Neural cell (in vitro differentiated cells): ENCODE data around the gene LIX1L. TPM values are rescaled to one million over a fixed set of nuclear protein-coding genes. Genes with fewer than 3 reads are reported as not detected.

Experiments
- H2AFZ ChIP-seq: fragments of 200-600, 300-800 bp; sonication (generic), shearing (Covaris generic); 2 replicates; pipeline ENCODE4 v1.6.0; 2014; ENCODE audit warnings: low read depth, mild to moderate bottlenecking, antibody characterized with exemption, low read length, moderate library complexity
- H3F3A ChIP-seq: fragments of 200-600 bp; shearing (Covaris generic); 2 replicates; pipeline ENCODE4 v1.6.1; 2016; ENCODE audit warnings: mild to moderate bottlenecking, moderate library complexity, mixed read lengths, antibody characterized with exemption, low read length; ENCODE audit not compliant: insufficient read depth, poor library complexity, severe bottlenecking
- H3K27ac ChIP-seq: fragments of 200-600, 300-800 bp; sonication (generic), shearing (Covaris generic); 2 replicates; pipeline ENCODE4 v1.5.1; 2014; ENCODE audit warnings: mild to moderate bottlenecking, low read length, moderate library complexity
- H3K27me3 ChIP-seq: fragments of 300-800, 200-600 bp; sonication (generic), shearing (Covaris generic); 2 replicates; pipeline ENCODE4 v1.6.0; 2014; ENCODE audit warnings: mild to moderate bottlenecking, low read depth, low read length, moderate library complexity; ENCODE audit not compliant: insufficient read depth
- H3K36me3 ChIP-seq: fragments of 300-800, 200-600 bp; sonication (generic), shearing (Covaris generic); 2 replicates; pipeline ENCODE4 v1.5.1; 2014; ENCODE audit warnings: mild to moderate bottlenecking, antibody characterized with exemption, low read length, moderate library complexity; ENCODE audit not compliant: insufficient read depth
- H3K4me2 ChIP-seq: fragments of 300-800, 200-600 bp; sonication (generic), shearing (Covaris generic); 2 replicates; pipeline ENCODE4 v1.6.0; 2014; ENCODE audit warnings: mild to moderate bottlenecking, low read length
- H3K4me3 ChIP-seq: fragments of 300-800, 200-600 bp; sonication (generic), shearing (Covaris generic); 2 replicates; pipeline ENCODE4 v1.5.1; 2014; ENCODE audit warnings: mild to moderate bottlenecking, low read length, moderate library complexity
- H3K79me2 ChIP-seq: fragments of 200-600 bp; shearing (Covaris generic); replicated peaks from 2 replicates; pipeline ENCODE4 v1.6.0; 2014; ENCODE audit warnings: mild to moderate bottlenecking, low read length, moderate library complexity; ENCODE audit not compliant: insufficient read depth
- H3K9ac ChIP-seq: fragments of 300-800, 200-600 bp; sonication (generic), shearing (Covaris generic); 2 replicates; pipeline ENCODE4 v1.6.1; 2016; ENCODE audit warnings: mild to moderate bottlenecking, low read length, mixed read lengths
- H3K9me2 ChIP-seq: fragments of 200-600 bp; shearing (Covaris generic); 2 replicates; pipeline ENCODE4 v1.6.1; 2016; ENCODE audit warnings: mild to moderate bottlenecking, low read length, mixed read lengths; ENCODE audit not compliant: insufficient read depth
- H3K9me3 ChIP-seq: fragments of 200-600, 300-800 bp; sonication (generic), shearing (Covaris generic); 2 replicates; pipeline ENCODE4 v1.6.1; 2016; ENCODE audit warnings: mild to moderate bottlenecking, mixed run types, low read length, moderate library complexity, mixed read lengths
- H4K20me1 ChIP-seq: fragments of 200-600 bp; shearing (Covaris generic); 2 replicates; pipeline ENCODE4 v1.6.1; 2016; ENCODE audit warnings: mild to moderate bottlenecking, mixed run types; ENCODE audit not compliant: insufficient read depth
- CTCF ChIP-seq: fragments of 450-650 bp; IDR thresholded peaks from 2 replicates; pipeline ENCODE4 v1.5.1; 2014; ENCODE audit warnings: antibody characterized with exemption, mild to moderate bottlenecking, moderate library complexity; ENCODE audit not compliant: poor library complexity, severe bottlenecking
- EP300 ChIP-seq: fragments of 450-650 bp; conservative IDR thresholded peaks from 2 replicates; pipeline ENCODE4 v1.6.1; 2014; ENCODE audit warnings: antibody characterized with exemption, mild to moderate bottlenecking, moderate library complexity; ENCODE audit not compliant: poor library complexity, severe bottlenecking
- EZH2 ChIP-seq: fragments of 200-600, 300-800 bp; shearing (Covaris generic), sonication (generic); IDR thresholded peaks from 2 replicates; pipeline ENCODE4 v1.6.1; 2014; ENCODE audit warnings: antibody characterized with exemption, low read length, borderline replicate concordance, mild to moderate bottlenecking; ENCODE audit not compliant: insufficient read depth, poor library complexity, severe bottlenecking
- MXI1 ChIP-seq: fragments of 450-650 bp; conservative IDR thresholded peaks from 2 replicates; pipeline ENCODE4 v1.6.1; 2014; ENCODE audit warnings: antibody characterized with exemption, mild to moderate bottlenecking; ENCODE audit not compliant: poor library complexity, severe bottlenecking
- POLR2AphosphoS5 ChIP-seq: IDR thresholded peaks from 2 replicates; pipeline ENCODE4 v1.6.1; 2012
- RAD21 ChIP-seq: fragments of 450-650 bp; conservative IDR thresholded peaks from 2 replicates; pipeline ENCODE4 v1.6.1; 2014; ENCODE audit warnings: antibody characterized with exemption, mild to moderate bottlenecking, moderate library complexity
- REST ChIP-seq: IDR thresholded peaks from 2 replicates; pipeline ENCODE4 v1.6.1; 2012; ENCODE audit warnings: borderline replicate concordance
- SMC3 ChIP-seq: fragments of 450-650 bp; conservative IDR thresholded peaks from 2 replicates; pipeline ENCODE4 v1.6.1; 2014; ENCODE audit warnings: antibody characterized with exemption, mild to moderate bottlenecking, moderate library complexity; ENCODE audit not compliant: poor library complexity
- TAF1 ChIP-seq: IDR thresholded peaks from 2 replicates; pipeline ENCODE4 v1.6.1; 2012; ENCODE audit warnings: low read depth
- polyA plus RNA-seq: library from polyadenylated mRNA; depleted of rRNA; stranded (reverse); fragments of >200 nt; gene quantifications from 2 replicates; pipeline ENCODE4 v1.2.3, GENCODE V29; 2014

LIX1L gene
- polyA plus RNA-seq, 1 donor from 2014 or later: 17.0 TPM

DNA sequence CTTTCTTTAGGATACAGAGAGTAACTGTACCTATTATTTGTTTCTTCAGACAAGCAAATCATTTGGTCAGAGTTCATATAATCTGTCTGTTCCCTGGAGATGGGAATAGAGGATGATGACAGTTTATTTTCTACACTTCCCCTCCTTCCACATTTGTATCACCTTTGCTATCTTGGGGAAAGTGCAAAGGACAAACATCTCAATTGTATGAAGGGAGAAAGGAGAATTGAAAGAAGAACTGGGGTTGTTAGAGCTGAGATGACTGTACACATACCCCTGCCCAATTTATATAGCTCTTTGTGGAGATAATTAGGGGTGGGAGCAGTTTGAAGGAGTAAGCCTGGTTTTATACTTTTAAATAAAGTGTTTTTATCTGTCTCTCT, 20.6 kb upstream of the LIX1L start:
- no peaks in the 10 kb centered on the region for H3K27me3 ChIP-seq
- H3K9me3 ChIP-seq: no peaks in the 10 kb centered on the region
- no peaks in the 10 kb centered on the region for H4K20me1 ChIP-seq
- TF ChIP-seq EZH2: no peak
- no peak for TF ChIP-seq CTCF
- no peak for TF ChIP-seq POLR2AphosphoS5
- no peak for TF ChIP-seq MXI1
- no peak for TF ChIP-seq SMC3
- TF ChIP-seq TAF1: no peak
- TF ChIP-seq REST: no peak
- TF ChIP-seq RAD21: no peak
- no peak for TF ChIP-seq EP300
- H3K9ac ChIP-seq: peak overlapping the region; percentile 60
- peak overlapping the region; percentile 90 for H3K27ac ChIP-seq
- H2AFZ ChIP-seq: no peak overlapping the region
- H3K36me3 ChIP-seq: no peaks in the 10 kb centered on the region
- H3K4me3 ChIP-seq: peak overlapping the region; percentile 49
- H3F3A ChIP-seq: no peaks in the 10 kb centered on the region
- no peaks in the 10 kb centered on the region for H3K79me2 ChIP-seq
- H3K9me2 ChIP-seq: no peaks in the 10 kb centered on the region
- H3K4me2 ChIP-seq: no peak overlapping the region

- H4K20me1 ChIP-seq: no peaks in the 10 kb centered on the region
- peak; percentile 94 for TF ChIP-seq CTCF
- TF ChIP-seq RAD21: peak; percentile 92
- no peak for TF ChIP-seq EP300
- no peak for TF ChIP-seq TAF1
- TF ChIP-seq POLR2AphosphoS5: no peak
- TF ChIP-seq REST: no peak
- no peak for TF ChIP-seq EZH2
- peak; percentile 93 for TF ChIP-seq SMC3
- H2AFZ ChIP-seq: no peak overlapping the region
- H3K9me2 ChIP-seq: no peaks in the 10 kb centered on the region
- no peak overlapping the region for H3K4me2 ChIP-seq
- no peaks in the 10 kb centered on the region for H3F3A ChIP-seq
- H3K9ac ChIP-seq: peak overlapping the region; percentile 60
- no peaks in the 10 kb centered on the region for H3K27me3 ChIP-seq
- H3K79me2 ChIP-seq: no peaks in the 10 kb centered on the region
- H3K4me3 ChIP-seq: no peak overlapping the region
- peak overlapping the region; percentile 90 for H3K27ac ChIP-seq
- no peaks in the 10 kb centered on the region for H3K9me3 ChIP-seq
- no peaks in the 10 kb centered on the region for H3K36me3 ChIP-seq
Measured at GRCh38 chr1:145977486-145978470, 20.0 kb upstream of the LIX1L start.
